HG03520 (cell line): ENCODE data around the gene AEN.

Source experiments
- ATAC-seq: cut with Tn5 transposase; IDR thresholded peaks from one replicate; pipeline ENCODE4 v1.9.1; 2021; ENCODE audit warnings: mild to moderate bottlenecking, moderate library complexity; ENCODE audit not compliant: unreplicated experiment

Gene AEN

GRCh38 chr15:88620995-88621772 is at the start of gene AEN:
Gene AEN, plus strand, starts transcription at chr15:88621340. Its CDS starts 4,870 bp downstream, at chr15:88626210.
- peak; percentile 95 for ATAC-seq

GRCh38 chr15:88571852-88572259 is 49.3 kb upstream of the AEN start:
- no peak for ATAC-seq

- ATAC-seq, result no peak
These were observed 47.1 kb upstream of the AEN start for GRCh38 chr15:88574077-88574476.

- ATAC-seq, result no peak
These were observed 46.5 kb upstream of the AEN start for GRCh38 chr15:88574655-88575054.

- ATAC-seq, result no peak
These were observed 41.8 kb upstream of the AEN start for GRCh38 chr15:88579322-88579721.

GRCh38 chr15:88580532-88580931 is 40.6 kb upstream of the AEN start:
- no peak for ATAC-seq

GRCh38 chr15:88586401-88587162 is 34.6 kb upstream of the AEN start:
- no peak for ATAC-seq

- no peak for ATAC-seq
These were observed 30.4 kb upstream of the AEN start for GRCh38 chr15:88590759-88591158.

GRCh38 chr15:88591384-88591783 is 29.8 kb upstream of the AEN start:
- ATAC-seq, result no peak

- no peak for ATAC-seq
These were observed 17.3 kb upstream of the AEN start for GRCh38 chr15:88603885-88604284.

- ATAC-seq, result no peak
These were observed 16.6 kb upstream of the AEN start for GRCh38 chr15:88604381-88605188.

- no peak for ATAC-seq
These were observed 15.7 kb upstream of the AEN start for GRCh38 chr15:88605189-88606069.

- no peak for ATAC-seq
These were observed 14.9 kb upstream of the AEN start for GRCh38 chr15:88606070-88606794.

GRCh38 chr15:88607951-88608350 is 13.2 kb upstream of the AEN start:
- no peak for ATAC-seq

- no peak for ATAC-seq
These were observed 12.4 kb upstream of the AEN start for GRCh38 chr15:88608607-88609181.

GRCh38 chr15:88609344-88610090 is 11.6 kb upstream of the AEN start:
- no peak for ATAC-seq

GRCh38 chr15:88610701-88611231 is 10.4 kb upstream of the AEN start:
- no peak for ATAC-seq

- no peak for ATAC-seq
These were observed 8.8 kb upstream of the AEN start for GRCh38 chr15:88612186-88612796.
